HEK293 (cell line): ENCODE data around the gene DGCR6L.

ENCODE experiments used
- CTCF ChIA-PET: fragments of 350-600 bp; formaldehyde crosslinking; extraction: SDS; loops from one replicate; lab custom pipeline; 2021; ENCODE audit warnings: antibody characterized with exemption; lab: Yijun Ruan, JAX
- POLR2A ChIA-PET: fragments of 300-600 bp; formaldehyde crosslinking; extraction: SDS; loops from one replicate; lab custom pipeline; 2020; ENCODE audit warnings: antibody characterized with exemption, inconsistent platforms; lab: Yijun Ruan, JAX
- H3K27ac ChIP-seq: fragments of 200-500 bp; sonication (Bioruptor generic); 2 replicates; pipeline ENCODE4 v1.5.1; 2014; ENCODE audit warnings: low read depth, low read length, control low read depth, inconsistent platforms; ENCODE audit errors: extremely low read depth
- H3K36me3 ChIP-seq, 2 experiments: fragments of 200-500 bp in 1 of 2; sonication (Bioruptor generic) in 1 of 2; 1 replicate in 1 of 2; 2 replicates in 1 of 2; pipeline ENCODE4 v1.5.1; 2014 to 2017; ENCODE audit warnings: inconsistent platforms in 2 of 2, low read length in 2 of 2; ENCODE audit not compliant: control insufficient read depth in 2 of 2, insufficient read depth in 1 of 2
- H3K4me1 ChIP-seq: fragments of 200-500 bp; sonication (Bioruptor generic); 2 replicates; pipeline ENCODE4 v1.5.1; 2014; ENCODE audit warnings: mild to moderate bottlenecking, low read length, inconsistent platforms; ENCODE audit not compliant: control insufficient read depth, insufficient read depth
- H3K4me3 ChIP-seq: 2 replicates; pipeline ENCODE4 v1.5.1; 2011; ENCODE audit warnings: low read depth, mild to moderate bottlenecking, control low read depth, low read length, moderate library complexity
- H3K9me3 ChIP-seq: fragments of 200-500 bp; sonication (Bioruptor generic); 2 replicates; pipeline ENCODE4 v1.5.1; 2014; ENCODE audit warnings: low read depth, low read length, inconsistent platforms; ENCODE audit not compliant: control insufficient read depth, insufficient read depth
- GLI4 ChIP-seq: fragments of 450-650 bp; formaldehyde crosslinking; IDR thresholded peaks from 2 replicates; pipeline ENCODE4 v1.5.1; 2016; ENCODE audit warnings: missing biosample characterization, missing genetic modification characterization
- GLIS1 ChIP-seq: fragments of 450-650 bp; formaldehyde crosslinking; IDR thresholded peaks from 2 replicates; pipeline ENCODE4 v1.5.1; 2016; ENCODE audit warnings: missing biosample characterization, missing genetic modification characterization
- KLF8 ChIP-seq: fragments of 450-650 bp; formaldehyde crosslinking; IDR thresholded peaks from 2 replicates; pipeline ENCODE4 v1.5.1; 2016; ENCODE audit warnings: missing biosample characterization, missing genetic modification characterization
- KLF9 ChIP-seq: fragments of 450-650 bp; formaldehyde crosslinking; IDR thresholded peaks from 2 replicates; pipeline ENCODE4 v1.5.1; 2016; ENCODE audit warnings: missing biosample characterization, missing genetic modification characterization, low read depth
- OSR2 ChIP-seq: fragments of 450-650 bp; formaldehyde crosslinking; IDR thresholded peaks from 2 replicates; pipeline ENCODE4 v1.5.1; 2016; ENCODE audit warnings: missing biosample characterization, missing genetic modification characterization
- PATZ1 ChIP-seq: fragments of 450-650 bp; formaldehyde crosslinking; IDR thresholded peaks from 2 replicates; pipeline ENCODE4 v1.5.1; 2016; ENCODE audit warnings: missing biosample characterization, missing genetic modification characterization
- PRDM1 ChIP-seq: fragments of 450-650 bp; formaldehyde crosslinking; IDR thresholded peaks from 2 replicates; pipeline ENCODE4; 2016; ENCODE audit warnings: missing biosample characterization, missing genetic modification characterization
- SP2 ChIP-seq: fragments of 450-650 bp; formaldehyde crosslinking; IDR thresholded peaks from 2 replicates; pipeline ENCODE4 v1.5.1; 2016; ENCODE audit warnings: missing biosample characterization, missing genetic modification characterization
- WT1 ChIP-seq: fragments of 450-650 bp; formaldehyde crosslinking; IDR thresholded peaks from 2 replicates; pipeline ENCODE4 v1.5.1; 2016; ENCODE audit warnings: missing biosample characterization, missing genetic modification characterization
- ZBTB17 ChIP-seq: fragments of 450-650 bp; formaldehyde crosslinking; IDR thresholded peaks from 2 replicates; pipeline ENCODE4 v1.5.1; 2016; ENCODE audit warnings: missing biosample characterization, missing genetic modification characterization
- ZNF2 ChIP-seq: fragments of 450-650 bp; formaldehyde crosslinking; IDR thresholded peaks from 2 replicates; pipeline ENCODE4 v1.5.1; 2016; ENCODE audit warnings: missing biosample characterization, missing genetic modification characterization
- ZNF221 ChIP-seq: fragments of 450-650 bp; formaldehyde crosslinking; IDR thresholded peaks from 2 replicates; pipeline ENCODE4 v1.5.1; 2017; ENCODE audit warnings: missing biosample characterization, missing genetic modification characterization, borderline replicate concordance
- ZNF248 ChIP-seq: fragments of 450-650 bp; formaldehyde crosslinking; IDR thresholded peaks from 2 replicates; pipeline ENCODE4 v1.5.1; 2017; ENCODE audit warnings: missing biosample characterization, missing genetic modification characterization
- ZNF518A ChIP-seq: fragments of 450-650 bp; formaldehyde crosslinking; conservative IDR thresholded peaks from 2 replicates; pipeline ENCODE4 v1.5.1; 2016; ENCODE audit warnings: low read depth, missing biosample characterization, missing genetic modification characterization
- ZNF521 ChIP-seq: fragments of 450-650 bp; formaldehyde crosslinking; IDR thresholded peaks from 2 replicates; pipeline ENCODE4 v1.5.1; 2017; ENCODE audit warnings: missing biosample characterization, mild to moderate bottlenecking, missing genetic modification characterization
- ZNF610 ChIP-seq: fragments of 450-650 bp; formaldehyde crosslinking; IDR thresholded peaks from 2 replicates; pipeline ENCODE4 v1.5.1; 2016; ENCODE audit warnings: missing biosample characterization, missing genetic modification characterization, borderline replicate concordance
- ZNF629 ChIP-seq: fragments of 450-650 bp; formaldehyde crosslinking; IDR thresholded peaks from 2 replicates; pipeline ENCODE4 v1.5.1; 2017; ENCODE audit warnings: missing biosample characterization, missing genetic modification characterization
- ZNF707 ChIP-seq: fragments of 450-650 bp; formaldehyde crosslinking; IDR thresholded peaks from 2 replicates; pipeline ENCODE4 v1.5.1; 2016; ENCODE audit warnings: missing biosample characterization, missing genetic modification characterization
- ZNF830 ChIP-seq: fragments of 450-650 bp; IDR thresholded peaks from 2 replicates; pipeline ENCODE4 v1.5.0; 2018; ENCODE audit warnings: missing biosample characterization, missing genetic modification characterization, low read depth, mild to moderate bottlenecking, moderate library complexity
- TF ChIP-seq, protein P1 (sequence below): fragments of 450-650 bp; formaldehyde crosslinking; IDR thresholded peaks from 2 replicates; pipeline ENCODE4 v1.5.1; 2016; ENCODE audit warnings: missing biosample characterization, missing genetic modification characterization
- TF ChIP-seq, protein P2 (sequence below): fragments of 450-650 bp; formaldehyde crosslinking; IDR thresholded peaks from 2 replicates; pipeline ENCODE4 v1.5.1; 2017; ENCODE audit warnings: missing biosample characterization, missing genetic modification characterization
- TF ChIP-seq, protein P3 (sequence below): fragments of 450-650 bp; formaldehyde crosslinking; IDR thresholded peaks from 2 replicates; pipeline ENCODE4 v1.5.1; 2016; ENCODE audit warnings: missing biosample characterization, missing genetic modification characterization

The DGCR6L gene

DNA sequence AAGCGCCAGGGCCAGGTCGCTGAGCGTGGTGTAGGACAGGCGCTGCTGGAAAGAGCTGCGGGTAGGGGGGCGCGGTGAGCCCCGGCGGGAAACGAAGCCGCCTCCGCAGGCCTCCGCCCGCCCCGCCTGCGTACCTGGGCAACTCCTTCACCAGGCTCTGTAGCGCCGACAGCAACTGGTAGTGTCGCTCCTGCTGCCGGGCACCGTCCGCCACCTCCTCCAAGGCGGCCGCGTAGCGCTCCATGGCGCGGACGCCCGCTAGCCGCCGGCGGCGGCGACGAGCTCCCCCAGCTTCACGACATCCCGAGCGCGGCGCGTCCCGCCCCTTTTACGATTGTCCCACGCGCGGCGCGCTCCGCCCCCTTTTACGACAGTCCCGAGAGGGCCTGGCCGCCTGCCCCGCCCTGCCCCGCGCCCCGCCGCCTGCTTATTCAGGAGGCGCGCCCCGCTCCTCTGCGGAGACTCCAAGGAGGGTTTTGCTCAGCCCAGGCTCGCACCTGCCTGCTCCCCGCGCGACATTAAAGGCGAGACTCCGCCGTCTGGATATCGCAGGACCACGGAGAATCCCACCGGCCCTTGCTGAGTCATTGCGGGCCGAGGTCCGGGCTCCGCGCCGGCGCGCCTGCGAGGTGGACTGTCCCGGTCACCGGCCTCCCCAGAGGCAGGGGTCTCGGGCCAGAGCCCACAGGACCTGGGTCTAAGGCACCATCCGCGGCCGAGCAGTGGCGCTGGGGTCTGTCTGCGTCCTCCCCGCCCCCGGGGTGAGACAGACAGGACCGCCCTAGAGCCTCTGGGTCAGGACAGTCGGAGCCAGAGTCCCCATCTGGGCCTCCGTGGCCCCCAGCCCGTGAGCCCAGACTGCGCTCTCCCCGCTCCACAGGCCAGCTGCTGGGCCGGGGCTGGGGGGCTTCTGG is at the start of gene DGCR6L:
Gene DGCR6L, minus strand, starts transcription at position 316 of the 914 bp plus-strand sequence. Its CDS starts 72 bp downstream, at position 244.
- Histone ChIP-seq H3K36me3 (peaks cover 0 to 6% of the 10 kb centered on the region in 2 experiments; a peak in 1 of 3 replicates), H3K27ac (peak within 1 kb of the TSS; percentile 89), H3K4me1 (peaks cover 4% of the 10 kb centered on the region; the same call in 1 of the 2 replicates), H3K4me3 (peak within 1 kb of the TSS; percentile 96), H3K9me3 (no peaks in the 10 kb centered on the region)
- CTCF ChIA-PET = interaction anchor here (0.8 to 4.5 kb wide), 5 partner anchors 14 to 163 kb away, joined by 3 to 20 read pairs (median 3); no protein-coding TSS in a partner anchor
- POLR2A ChIA-PET = interaction anchor here (0.5 to 1.6 kb wide), 20 partner anchors 9 to 383 kb away, joined by 3 to 8 read pairs (median 3); partner anchors contain the start of gene ZNF74
- TF ChIP-seq WT1 (no peak), ZNF629 (tag by site-specific recombination) (no peak), ZBTB17 (tag by site-specific recombination) (peak; percentile 14; the same call in 1 of the 2 replicates), KLF8 (tag by site-specific recombination) (peak; percentile 93), PATZ1 (tag by site-specific recombination) (peak; percentile 69), GLI4 (tag by site-specific recombination) (no peak), PRDM1 (tag by site-specific recombination) (no peak), ZNF2 (tag by site-specific recombination) (peak; percentile 34; the same call in 1 of the 2 replicates), ZNF830 (tag by site-specific recombination) (no peak), OSR2 (tag by site-specific recombination) (no peak), ZNF707 (tag by site-specific recombination) (no peak), ZNF521 (no peak), KLF9 (peak; percentile 98), ZNF518A (tag by site-specific recombination) (no peak), GLIS1 (peak; percentile 25; the same call in 1 of the 2 replicates), ZNF610 (tag by site-specific recombination) (peak; percentile 31; the same call in 1 of the 2 replicates), SP2 (tag by site-specific recombination) (peak; percentile 78), ZNF221 (tag by site-specific recombination) (no peak), ZNF248 (no peak)
- TF ChIP-seq, protein P1, sequence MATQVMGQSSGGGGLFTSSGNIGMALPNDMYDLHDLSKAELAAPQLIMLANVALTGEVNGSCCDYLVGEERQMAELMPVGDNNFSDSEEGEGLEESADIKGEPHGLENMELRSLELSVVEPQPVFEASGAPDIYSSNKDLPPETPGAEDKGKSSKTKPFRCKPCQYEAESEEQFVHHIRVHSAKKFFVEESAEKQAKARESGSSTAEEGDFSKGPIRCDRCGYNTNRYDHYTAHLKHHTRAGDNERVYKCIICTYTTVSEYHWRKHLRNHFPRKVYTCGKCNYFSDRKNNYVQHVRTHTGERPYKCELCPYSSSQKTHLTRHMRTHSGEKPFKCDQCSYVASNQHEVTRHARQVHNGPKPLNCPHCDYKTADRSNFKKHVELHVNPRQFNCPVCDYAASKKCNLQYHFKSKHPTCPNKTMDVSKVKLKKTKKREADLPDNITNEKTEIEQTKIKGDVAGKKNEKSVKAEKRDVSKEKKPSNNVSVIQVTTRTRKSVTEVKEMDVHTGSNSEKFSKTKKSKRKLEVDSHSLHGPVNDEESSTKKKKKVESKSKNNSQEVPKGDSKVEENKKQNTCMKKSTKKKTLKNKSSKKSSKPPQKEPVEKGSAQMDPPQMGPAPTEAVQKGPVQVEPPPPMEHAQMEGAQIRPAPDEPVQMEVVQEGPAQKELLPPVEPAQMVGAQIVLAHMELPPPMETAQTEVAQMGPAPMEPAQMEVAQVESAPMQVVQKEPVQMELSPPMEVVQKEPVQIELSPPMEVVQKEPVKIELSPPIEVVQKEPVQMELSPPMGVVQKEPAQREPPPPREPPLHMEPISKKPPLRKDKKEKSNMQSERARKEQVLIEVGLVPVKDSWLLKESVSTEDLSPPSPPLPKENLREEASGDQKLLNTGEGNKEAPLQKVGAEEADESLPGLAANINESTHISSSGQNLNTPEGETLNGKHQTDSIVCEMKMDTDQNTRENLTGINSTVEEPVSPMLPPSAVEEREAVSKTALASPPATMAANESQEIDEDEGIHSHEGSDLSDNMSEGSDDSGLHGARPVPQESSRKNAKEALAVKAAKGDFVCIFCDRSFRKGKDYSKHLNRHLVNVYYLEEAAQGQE = no peak
- TF ChIP-seq, protein P2, sequence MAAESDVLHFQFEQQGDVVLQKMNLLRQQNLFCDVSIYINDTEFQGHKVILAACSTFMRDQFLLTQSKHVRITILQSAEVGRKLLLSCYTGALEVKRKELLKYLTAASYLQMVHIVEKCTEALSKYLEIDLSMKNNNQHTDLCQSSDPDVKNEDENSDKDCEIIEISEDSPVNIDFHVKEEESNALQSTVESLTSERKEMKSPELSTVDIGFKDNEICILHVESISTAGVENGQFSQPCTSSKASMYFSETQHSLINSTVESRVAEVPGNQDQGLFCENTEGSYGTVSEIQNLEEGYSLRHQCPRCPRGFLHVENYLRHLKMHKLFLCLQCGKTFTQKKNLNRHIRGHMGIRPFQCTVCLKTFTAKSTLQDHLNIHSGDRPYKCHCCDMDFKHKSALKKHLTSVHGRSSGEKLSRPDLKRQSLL (tag by site-specific recombination) = no peak
- TF ChIP-seq, protein P3, sequence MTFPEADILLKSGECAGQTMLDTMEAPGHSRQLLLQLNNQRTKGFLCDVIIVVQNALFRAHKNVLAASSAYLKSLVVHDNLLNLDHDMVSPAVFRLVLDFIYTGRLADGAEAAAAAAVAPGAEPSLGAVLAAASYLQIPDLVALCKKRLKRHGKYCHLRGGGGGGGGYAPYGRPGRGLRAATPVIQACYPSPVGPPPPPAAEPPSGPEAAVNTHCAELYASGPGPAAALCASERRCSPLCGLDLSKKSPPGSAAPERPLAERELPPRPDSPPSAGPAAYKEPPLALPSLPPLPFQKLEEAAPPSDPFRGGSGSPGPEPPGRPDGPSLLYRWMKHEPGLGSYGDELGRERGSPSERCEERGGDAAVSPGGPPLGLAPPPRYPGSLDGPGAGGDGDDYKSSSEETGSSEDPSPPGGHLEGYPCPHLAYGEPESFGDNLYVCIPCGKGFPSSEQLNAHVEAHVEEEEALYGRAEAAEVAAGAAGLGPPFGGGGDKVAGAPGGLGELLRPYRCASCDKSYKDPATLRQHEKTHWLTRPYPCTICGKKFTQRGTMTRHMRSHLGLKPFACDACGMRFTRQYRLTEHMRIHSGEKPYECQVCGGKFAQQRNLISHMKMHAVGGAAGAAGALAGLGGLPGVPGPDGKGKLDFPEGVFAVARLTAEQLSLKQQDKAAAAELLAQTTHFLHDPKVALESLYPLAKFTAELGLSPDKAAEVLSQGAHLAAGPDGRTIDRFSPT (tag by site-specific recombination) = peak; percentile 48; the same call in 1 of the 2 replicates
